HL-60 (cell line): ENCODE data around the gene TMEM121B.

Experiments used
- CTCF ChIP-seq: IDR thresholded peaks from one replicate; pipeline ENCODE4 v1.5.1; 2011; ENCODE audit warnings: low read length, control low read depth, inconsistent platforms; ENCODE audit not compliant: insufficient read depth
- GABPA ChIP-seq: IDR thresholded peaks from 2 replicates; pipeline ENCODE4 v1.6.1; 2012; ENCODE audit warnings: low read depth
- POLR2AphosphoS5 ChIP-seq: IDR thresholded peaks from 2 replicates; pipeline ENCODE4 v1.6.1; 2012; ENCODE audit warnings: low read depth
- REST ChIP-seq: IDR thresholded peaks from 2 replicates; pipeline ENCODE4 v1.6.1; 2012; ENCODE audit warnings: low read depth; ENCODE audit not compliant: insufficient replicate concordance
- SPI1 ChIP-seq: IDR thresholded peaks from 2 replicates; pipeline ENCODE4 v1.6.1; 2012; ENCODE audit warnings: low read depth, mild to moderate bottlenecking, borderline replicate concordance

DNA sequence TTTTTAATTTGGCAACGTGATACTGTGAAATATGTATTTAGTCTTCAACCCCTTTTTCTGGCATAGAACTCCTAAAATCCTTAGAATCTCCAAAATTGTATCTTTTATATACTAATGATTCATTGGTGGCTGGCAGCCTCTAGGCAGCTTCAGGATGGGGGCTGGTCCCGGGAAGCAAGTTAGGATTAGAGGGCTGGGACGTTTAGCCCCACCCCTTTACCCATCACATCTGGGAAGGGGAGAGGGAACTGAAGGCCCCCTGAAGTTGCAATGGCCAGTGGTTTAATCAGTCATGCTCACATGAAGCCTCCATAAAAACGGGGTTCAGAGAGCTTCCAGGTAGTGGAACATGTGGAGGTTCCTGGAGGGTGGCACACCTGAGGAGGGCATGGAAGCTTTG lies 29.3 kb downstream of the TMEM121B start:
- TF ChIP-seq CTCF (no peak), POLR2AphosphoS5 (no peak), REST (no peak), GABPA (no peak), SPI1 (no peak)
